Adrenal gland (tissue), 5 donors: Measurements from ENCODE around the gene CRTAP.

Source experiments
- POLR2A ChIP-seq, 2 donors: fragments of 450-650 bp; IDR thresholded peaks; one replicate each; pipeline ENCODE4 v1.6.1; 2017; ENCODE audit warnings: antibody characterized with exemption in 2 of 2, mild to moderate bottlenecking in 2 of 2, moderate library complexity in 1 of 2
- TF ChIP-seq, protein P1 (sequence below), 6 experiments: fragments of 450-650 bp in 4 of 6; fragments of 200-600 bp in 2 of 6; sonication (generic) in 1 of 6; IDR thresholded peaks; 1 replicate in 5 of 6; 2 replicates in 1 of 6; pipeline versions ENCODE4 v1.5.1 to v1.8.0; 2016 to 2021; ENCODE audit warnings: antibody characterized with exemption in 6 of 6, mild to moderate bottlenecking in 2 of 6, moderate library complexity in 1 of 6
- donor health status: DM: no; HTN: no; CAD: no.

DNA sequence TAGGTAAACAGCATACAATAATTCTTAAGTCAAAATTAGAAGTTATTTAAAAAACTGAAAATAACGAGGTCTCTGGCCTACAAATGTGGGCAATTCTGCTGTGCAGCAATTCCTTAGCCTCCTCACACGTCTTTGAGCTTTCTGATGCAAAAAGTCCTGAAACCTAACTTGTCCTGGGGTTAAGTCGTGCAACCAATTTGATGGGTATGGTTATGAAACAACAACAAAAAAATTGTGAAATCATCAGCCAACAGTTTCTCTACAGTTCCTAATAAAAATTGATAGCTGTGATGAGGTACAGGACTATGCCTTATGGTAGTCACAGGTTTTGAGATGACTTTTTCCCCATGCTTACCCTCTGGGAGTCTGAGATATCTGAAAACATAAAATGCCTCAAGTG is 10.3 kb upstream of the CRTAP start:
- TF ChIP-seq, protein P1, sequence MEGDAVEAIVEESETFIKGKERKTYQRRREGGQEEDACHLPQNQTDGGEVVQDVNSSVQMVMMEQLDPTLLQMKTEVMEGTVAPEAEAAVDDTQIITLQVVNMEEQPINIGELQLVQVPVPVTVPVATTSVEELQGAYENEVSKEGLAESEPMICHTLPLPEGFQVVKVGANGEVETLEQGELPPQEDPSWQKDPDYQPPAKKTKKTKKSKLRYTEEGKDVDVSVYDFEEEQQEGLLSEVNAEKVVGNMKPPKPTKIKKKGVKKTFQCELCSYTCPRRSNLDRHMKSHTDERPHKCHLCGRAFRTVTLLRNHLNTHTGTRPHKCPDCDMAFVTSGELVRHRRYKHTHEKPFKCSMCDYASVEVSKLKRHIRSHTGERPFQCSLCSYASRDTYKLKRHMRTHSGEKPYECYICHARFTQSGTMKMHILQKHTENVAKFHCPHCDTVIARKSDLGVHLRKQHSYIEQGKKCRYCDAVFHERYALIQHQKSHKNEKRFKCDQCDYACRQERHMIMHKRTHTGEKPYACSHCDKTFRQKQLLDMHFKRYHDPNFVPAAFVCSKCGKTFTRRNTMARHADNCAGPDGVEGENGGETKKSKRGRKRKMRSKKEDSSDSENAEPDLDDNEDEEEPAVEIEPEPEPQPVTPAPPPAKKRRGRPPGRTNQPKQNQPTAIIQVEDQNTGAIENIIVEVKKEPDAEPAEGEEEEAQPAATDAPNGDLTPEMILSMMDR (IDR thresholded peaks at IDR 0.05): no peak
- TF ChIP-seq POLR2A (IDR thresholded peaks at IDR 0.05): no peak
